Ovary (tissue), 9 donors: Measurements from ENCODE around the gene PRR30. TPM values are rescaled to one million over a fixed set of nuclear protein-coding genes. Genes with fewer than 3 reads are reported as not detected.

Source experiments
- DNase-seq, 5 donors: peaks; one replicate each; pipeline ENCODE4 v3.0.0-alpha.2; 2019 to 2020
- H3K27ac ChIP-seq, 2 donors: fragments of 200-600 bp; one replicate each; pipeline versions ENCODE4 v1.5.1 to v1.8.0; 2019 to 2022
- H3K27me3 ChIP-seq: fragments of 200-600 bp; one replicate; pipeline ENCODE4 v1.8.0; 2022
- H3K36me3 ChIP-seq: fragments of 200-600 bp; sonication (generic); one replicate; pipeline ENCODE4 v1.5.1; 2019
- H3K4me1 ChIP-seq: one replicate; pipeline ENCODE4 v1.8.1; 2013; ENCODE audit warnings: mild to moderate bottlenecking, moderate library complexity; ENCODE audit not compliant: insufficient read depth
- H3K4me3 ChIP-seq: fragments of 200-600 bp; sonication (generic); one replicate; pipeline ENCODE4 v1.5.1; 2017
- H3K9me3 ChIP-seq, 2 donors: fragments of 200-600 bp in 1 of 2; sonication (generic) in 1 of 2; one replicate each; pipeline versions ENCODE4 v1.5.1 to v1.8.1; 2013 to 2019; ENCODE audit warnings: mild to moderate bottlenecking in 1 of 2, moderate library complexity in 1 of 2
- CTCF ChIP-seq, 3 donors: fragments of 450-650 bp in 2 of 3; fragments of 200-600 bp in 1 of 3; IDR thresholded peaks; one replicate each; pipeline versions ENCODE4 v1.5.1 to v1.8.0; 2016 to 2022; ENCODE audit warnings: antibody characterized with exemption in 3 of 3, mild to moderate bottlenecking in 1 of 3
- EP300 ChIP-seq: sonication (generic); formaldehyde crosslinking; IDR thresholded peaks from one replicate; pipeline ENCODE4 v1.6.1; 2017; ENCODE audit warnings: antibody characterized with exemption
- POLR2A ChIP-seq: fragments of 450-650 bp; IDR thresholded peaks from one replicate; pipeline ENCODE4 v1.6.1; 2017; ENCODE audit warnings: antibody characterized with exemption, mild to moderate bottlenecking, moderate library complexity
- WGBS, 3 donors: extraction: QIAGEN DNeasy Blood & Tissue Kit in 1 of 3; methylation state at CpG; one replicate each; pipeline versions ENCODE4 v1.1.5 to v1.1.7; 2013 to 2017; 5-methylcytosine and 5-hydroxymethylcytosine counted together
- intact Hi-C, 4 donors: fragments of 100-400 bp; cut with DNase I; formaldehyde crosslinking; loops; one replicate each; pipeline versions ENCODE4 v1.11.0 to v1.15.1; 2022 to 2023
- polyA plus RNA-seq, 2 donors: library from polyadenylated mRNA; stranded (reverse); fragments of 200-250 nt in 1 of 2; fragments of 350-450 nt in 1 of 2; fragmentation: Illumina TruSeq in 1 of 2; extraction: RNeasy Lipid Tissue Mini Kit (QIAGEN cat#74804) in 1 of 2; gene quantifications; one replicate each; pipeline ENCODE4 v1.2.3, GENCODE V29; 2013 to 2014
- total RNA-seq, 7 donors: library from RNA; depleted of rRNA in 2 of 7; stranded (reverse); fragments of >200 nt in 2 of 7; fragmentation: NEBNext Ultra II Directional in 3 of 7; extraction: Animal tissue kit (Norgen Biotek cat#: 25700) in 3 of 7; gene quantifications; one replicate each; pipeline versions ENCODE4 v1.1.0 to v1.2.4, GENCODE V29; 2016 to 2023
- donor health status: DM: no; HTN: no; CAD: no; lungs with moderate emphysema.
- donor health status: DM: no; HTN: no; CAD: no.
- donor health status: Bipolar disorder and iron deficiency.
- donor health status: DM: yes; HTN: yes; CAD: no.
- donor health status: DM: no; HTN: no; CAD: no.
- donor health status: DM: yes; HTN: yes; CAD: no.

Gene PRR30
- total and polyA plus RNA-seq, 9 donors = not detected

- H3K4me1 ChIP-seq = peaks cover 24% of the 10 kb centered on the region
- 84 to 89% (median 84%) methylated on average over 2 of the region's 2 CpGs for WGBS, 3 donors
- H3K4me3 ChIP-seq = no peak overlapping the region
- H3K27me3 ChIP-seq = no peaks in the 10 kb centered on the region
- no peaks in the 10 kb centered on the region for H3K36me3 ChIP-seq
- DNase-seq = no peak
- no peak for TF ChIP-seq CTCF (IDR thresholded peaks at IDR 0.05)
- TF ChIP-seq POLR2A = no peak
- no peak for TF ChIP-seq EP300
- H3K27ac ChIP-seq = no peak overlapping the region
- intact Hi-C loops = no loop called here
- H3K9me3 ChIP-seq = no peaks in the 10 kb centered on the region
Observed at GRCh38 chr2:27145682-27146081, 6.5 kb upstream of the PRR30 start.

GRCh38 chr2:27143285-27143684 lies 4.1 kb upstream of the PRR30 start:
- no peaks in the 10 kb centered on the region for H3K9me3 ChIP-seq
- H3K4me3 ChIP-seq = no peak overlapping the region
- intact Hi-C loops = no loop called here
- no peaks in the 10 kb centered on the region for H3K27me3 ChIP-seq
- no peak overlapping the region for H3K27ac ChIP-seq
- H3K4me1 ChIP-seq = peaks cover 2% of the 10 kb centered on the region
- WGBS, 3 donors = 81 to 97% (median 88%) methylated on average over 1 of the region's 1 CpG
- TF ChIP-seq CTCF (IDR thresholded peaks at IDR 0.05) (no peak), EP300 (no peak), POLR2A (no peak)
- no peak for DNase-seq
- H3K36me3 ChIP-seq = no peaks in the 10 kb centered on the region

GRCh38 chr2:27138111-27138510 lies 1.1 kb downstream of the PRR30 start:
- 71 to 88% (median 85%) methylated on average over 7 of the region's 7 CpGs for WGBS, 3 donors
- no peaks in the 10 kb centered on the region for H3K36me3 ChIP-seq
- no peaks in the 10 kb centered on the region for H3K9me3 ChIP-seq
- no peak overlapping the region for H3K4me3 ChIP-seq
- no peak for DNase-seq
- intact Hi-C loops = no loop called here
- H3K27me3 ChIP-seq = no peaks in the 10 kb centered on the region
- TF ChIP-seq POLR2A (no peak), EP300 (no peak), CTCF (IDR thresholded peaks at IDR 0.05) (no peak)
- H3K4me1 ChIP-seq = peaks cover 4% of the 10 kb centered on the region
- no peak overlapping the region for H3K27ac ChIP-seq

- Histone ChIP-seq H3K9me3 (no peaks in the 10 kb centered on the region), H3K4me3 (no peak overlapping the region), H3K4me1 (peaks cover 6% of the 10 kb centered on the region), H3K36me3 (no peaks in the 10 kb centered on the region), H3K27me3 (no peaks in the 10 kb centered on the region), H3K27ac (no peak overlapping the region)
- no peak for DNase-seq
- 89 to 95% (median 90%) methylated on average over 21 of the region's 21 CpGs for WGBS, 3 donors
- TF ChIP-seq EP300 (no peak), POLR2A (no peak), CTCF (IDR thresholded peaks at IDR 0.05) (no peak)
- intact Hi-C loops = no loop called here
Observed at GRCh38 chr2:27137322-27137935, 1.8 kb downstream of the PRR30 start.
